Neural cell (in vitro differentiated cells): ENCODE data around the gene GFRA1. TPM values are rescaled to one million over a fixed set of nuclear protein-coding genes. Genes with fewer than 3 reads are reported as not detected.
A peak's percentile ranks its signal among the peaks of the same experiment; 100 is the strongest.

Source experiments
- H2AFZ ChIP-seq: fragments of 200-600, 300-800 bp; sonication (generic), shearing (Covaris generic); 2 replicates; pipeline ENCODE4 v1.6.0; 2014; ENCODE audit warnings: low read depth, mild to moderate bottlenecking, antibody characterized with exemption, low read length, moderate library complexity
- H3F3A ChIP-seq: fragments of 200-600 bp; shearing (Covaris generic); 2 replicates; pipeline ENCODE4 v1.6.1; 2016; ENCODE audit warnings: mild to moderate bottlenecking, moderate library complexity, mixed read lengths, antibody characterized with exemption, low read length; ENCODE audit not compliant: insufficient read depth, poor library complexity, severe bottlenecking
- H3K27ac ChIP-seq: fragments of 200-600, 300-800 bp; sonication (generic), shearing (Covaris generic); 2 replicates; pipeline ENCODE4 v1.5.1; 2014; ENCODE audit warnings: mild to moderate bottlenecking, low read length, moderate library complexity
- H3K27me3 ChIP-seq: fragments of 300-800, 200-600 bp; sonication (generic), shearing (Covaris generic); 2 replicates; pipeline ENCODE4 v1.6.0; 2014; ENCODE audit warnings: mild to moderate bottlenecking, low read depth, low read length, moderate library complexity; ENCODE audit not compliant: insufficient read depth
- H3K36me3 ChIP-seq: fragments of 300-800, 200-600 bp; sonication (generic), shearing (Covaris generic); 2 replicates; pipeline ENCODE4 v1.5.1; 2014; ENCODE audit warnings: mild to moderate bottlenecking, antibody characterized with exemption, low read length, moderate library complexity; ENCODE audit not compliant: insufficient read depth
- H3K4me2 ChIP-seq: fragments of 300-800, 200-600 bp; sonication (generic), shearing (Covaris generic); 2 replicates; pipeline ENCODE4 v1.6.0; 2014; ENCODE audit warnings: mild to moderate bottlenecking, low read length
- H3K4me3 ChIP-seq: fragments of 300-800, 200-600 bp; sonication (generic), shearing (Covaris generic); 2 replicates; pipeline ENCODE4 v1.5.1; 2014; ENCODE audit warnings: mild to moderate bottlenecking, low read length, moderate library complexity
- H3K79me2 ChIP-seq: fragments of 200-600 bp; shearing (Covaris generic); replicated peaks from 2 replicates; pipeline ENCODE4 v1.6.0; 2014; ENCODE audit warnings: mild to moderate bottlenecking, low read length, moderate library complexity; ENCODE audit not compliant: insufficient read depth
- H3K9ac ChIP-seq: fragments of 300-800, 200-600 bp; sonication (generic), shearing (Covaris generic); 2 replicates; pipeline ENCODE4 v1.6.1; 2016; ENCODE audit warnings: mild to moderate bottlenecking, low read length, mixed read lengths
- H3K9me2 ChIP-seq: fragments of 200-600 bp; shearing (Covaris generic); 2 replicates; pipeline ENCODE4 v1.6.1; 2016; ENCODE audit warnings: mild to moderate bottlenecking, low read length, mixed read lengths; ENCODE audit not compliant: insufficient read depth
- H3K9me3 ChIP-seq: fragments of 200-600, 300-800 bp; sonication (generic), shearing (Covaris generic); 2 replicates; pipeline ENCODE4 v1.6.1; 2016; ENCODE audit warnings: mild to moderate bottlenecking, mixed run types, low read length, moderate library complexity, mixed read lengths
- H4K20me1 ChIP-seq: fragments of 200-600 bp; shearing (Covaris generic); 2 replicates; pipeline ENCODE4 v1.6.1; 2016; ENCODE audit warnings: mild to moderate bottlenecking, mixed run types; ENCODE audit not compliant: insufficient read depth
- CTCF ChIP-seq: fragments of 450-650 bp; IDR thresholded peaks from 2 replicates; pipeline ENCODE4 v1.5.1; 2014; ENCODE audit warnings: antibody characterized with exemption, mild to moderate bottlenecking, moderate library complexity; ENCODE audit not compliant: poor library complexity, severe bottlenecking
- EP300 ChIP-seq: fragments of 450-650 bp; conservative IDR thresholded peaks from 2 replicates; pipeline ENCODE4 v1.6.1; 2014; ENCODE audit warnings: antibody characterized with exemption, mild to moderate bottlenecking, moderate library complexity; ENCODE audit not compliant: poor library complexity, severe bottlenecking
- EZH2 ChIP-seq: fragments of 200-600, 300-800 bp; shearing (Covaris generic), sonication (generic); IDR thresholded peaks from 2 replicates; pipeline ENCODE4 v1.6.1; 2014; ENCODE audit warnings: antibody characterized with exemption, low read length, borderline replicate concordance, mild to moderate bottlenecking; ENCODE audit not compliant: insufficient read depth, poor library complexity, severe bottlenecking
- MXI1 ChIP-seq: fragments of 450-650 bp; conservative IDR thresholded peaks from 2 replicates; pipeline ENCODE4 v1.6.1; 2014; ENCODE audit warnings: antibody characterized with exemption, mild to moderate bottlenecking; ENCODE audit not compliant: poor library complexity, severe bottlenecking
- POLR2AphosphoS5 ChIP-seq: IDR thresholded peaks from 2 replicates; pipeline ENCODE4 v1.6.1; 2012
- RAD21 ChIP-seq: fragments of 450-650 bp; conservative IDR thresholded peaks from 2 replicates; pipeline ENCODE4 v1.6.1; 2014; ENCODE audit warnings: antibody characterized with exemption, mild to moderate bottlenecking, moderate library complexity
- REST ChIP-seq: IDR thresholded peaks from 2 replicates; pipeline ENCODE4 v1.6.1; 2012; ENCODE audit warnings: borderline replicate concordance
- SMC3 ChIP-seq: fragments of 450-650 bp; conservative IDR thresholded peaks from 2 replicates; pipeline ENCODE4 v1.6.1; 2014; ENCODE audit warnings: antibody characterized with exemption, mild to moderate bottlenecking, moderate library complexity; ENCODE audit not compliant: poor library complexity
- TAF1 ChIP-seq: IDR thresholded peaks from 2 replicates; pipeline ENCODE4 v1.6.1; 2012; ENCODE audit warnings: low read depth
- polyA plus RNA-seq: library from polyadenylated mRNA; depleted of rRNA; stranded (reverse); fragments of >200 nt; gene quantifications from 2 replicates; pipeline ENCODE4 v1.2.3, GENCODE V29; 2014

The GFRA1 gene
- polyA plus RNA-seq, 1 donor from 2014 or later, result 2.3 TPM

DNA sequence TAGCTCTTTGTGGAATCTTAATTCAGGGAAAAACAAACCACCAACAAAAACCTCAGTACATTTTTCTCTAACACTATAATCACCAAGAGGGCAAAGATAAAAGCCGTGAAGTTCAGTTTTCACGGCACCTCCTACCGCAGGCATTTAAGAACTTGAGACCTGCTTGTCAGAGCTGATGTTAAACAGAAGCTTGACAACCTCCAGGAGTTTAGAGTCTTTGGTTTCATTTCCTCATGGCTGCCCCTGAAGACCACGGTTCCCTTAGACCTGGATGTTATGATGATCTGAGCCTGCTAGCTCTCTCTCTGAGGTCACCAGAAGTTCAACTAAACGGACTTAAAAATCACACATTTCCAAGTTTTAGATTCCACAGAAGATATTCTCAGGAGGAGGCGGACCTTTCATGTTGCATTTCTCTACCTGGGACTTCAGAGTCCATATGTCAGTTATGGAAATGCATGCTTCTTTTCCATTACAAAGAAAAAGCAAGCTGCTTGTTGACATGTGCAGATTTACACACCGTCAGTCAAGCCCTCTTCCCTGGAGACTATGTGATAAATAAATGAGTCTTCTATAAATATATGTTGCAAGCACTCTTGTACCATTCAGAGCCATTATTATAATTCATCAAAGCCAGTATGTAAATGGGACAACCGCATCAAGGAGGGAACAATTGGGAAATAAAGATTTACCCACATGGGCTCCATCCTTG, 258.0 kb downstream of the GFRA1 start:
- Histone ChIP-seq H3K79me2 (no peaks in the 10 kb centered on the region), H3K27ac (no peak overlapping the region), H3K4me3 (no peak overlapping the region), H3K9ac (no peak overlapping the region), H3F3A (no peaks in the 10 kb centered on the region), H3K4me2 (no peak overlapping the region), H3K27me3 (no peaks in the 10 kb centered on the region), H4K20me1 (no peaks in the 10 kb centered on the region), H3K9me2 (no peaks in the 10 kb centered on the region), H3K36me3 (no peaks in the 10 kb centered on the region), H3K9me3 (no peaks in the 10 kb centered on the region), H2AFZ (no peak overlapping the region)
- TF ChIP-seq EP300 (peak; percentile 29), POLR2AphosphoS5 (peak; percentile 57), MXI1 (no peak), EZH2 (no peak)

DNA sequence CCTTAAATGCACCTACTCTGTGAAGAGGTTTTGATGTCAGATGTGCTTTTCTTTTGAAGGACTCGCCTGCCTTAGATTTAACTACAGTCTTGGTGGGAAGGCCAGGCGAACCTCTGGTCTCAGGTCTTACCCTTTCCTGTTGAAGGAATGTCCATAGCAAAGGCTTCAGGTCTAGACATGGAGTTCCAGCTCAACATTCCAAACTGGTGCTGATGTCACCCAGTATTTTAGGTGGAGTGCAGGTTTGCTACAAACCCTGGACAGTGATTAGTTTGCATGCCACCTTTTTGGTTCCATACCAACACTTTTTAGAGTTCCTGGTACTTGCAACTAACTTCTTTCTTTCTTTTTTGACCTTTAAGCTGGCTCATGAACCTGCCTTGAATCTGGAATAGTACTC, 258.7 kb downstream of the GFRA1 start:
- Histone ChIP-seq H2AFZ (no peak overlapping the region), H3F3A (no peaks in the 10 kb centered on the region), H3K27me3 (no peaks in the 10 kb centered on the region), H3K36me3 (no peaks in the 10 kb centered on the region), H3K9me2 (no peaks in the 10 kb centered on the region), H3K4me3 (no peak overlapping the region), H4K20me1 (no peaks in the 10 kb centered on the region), H3K27ac (no peak overlapping the region), H3K79me2 (no peaks in the 10 kb centered on the region), H3K4me2 (no peak overlapping the region), H3K9ac (no peak overlapping the region), H3K9me3 (peaks cover 3% of the 10 kb centered on the region)
- no peak for TF ChIP-seq CTCF
- TF ChIP-seq EP300, result no peak

DNA sequence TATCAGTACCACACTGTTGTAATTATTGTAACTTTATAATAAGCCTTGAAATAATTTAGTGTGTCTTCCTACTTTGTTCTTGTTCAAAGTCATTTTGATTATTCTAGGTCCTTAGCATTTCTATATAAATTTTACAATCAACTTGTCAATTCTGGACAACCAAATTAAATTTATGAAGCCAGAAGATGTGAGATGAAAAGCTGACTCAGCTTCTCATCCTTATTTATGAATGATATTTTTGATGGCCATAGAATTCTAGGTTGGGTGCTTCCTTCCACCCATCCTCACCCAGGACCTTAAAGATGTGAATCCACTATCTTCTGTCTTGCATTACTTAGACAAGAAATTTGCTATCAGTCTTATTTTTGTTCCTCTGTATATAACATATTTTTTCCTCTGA, 261.1 kb downstream of the GFRA1 start:
- Histone ChIP-seq H3K27me3 (no peaks in the 10 kb centered on the region), H3K4me3 (no peak overlapping the region), H3K9me2 (no peaks in the 10 kb centered on the region), H3K27ac (no peak overlapping the region), H3K9me3 (peaks cover 4% of the 10 kb centered on the region), H3K4me2 (no peak overlapping the region), H3F3A (no peaks in the 10 kb centered on the region), H3K36me3 (no peaks in the 10 kb centered on the region), H3K79me2 (no peaks in the 10 kb centered on the region), H2AFZ (no peak overlapping the region), H4K20me1 (no peaks in the 10 kb centered on the region), H3K9ac (no peak overlapping the region)
- TF ChIP-seq RAD21 (no peak), EZH2 (no peak), EP300 (no peak), REST (no peak), CTCF (no peak), POLR2AphosphoS5 (no peak), SMC3 (no peak), MXI1 (no peak), TAF1 (no peak)
